Lung (tissue), 12 donors: ENCODE measurements around the gene SNU13. TPM values are rescaled to one million over a fixed set of nuclear protein-coding genes. Genes with fewer than 3 reads are reported as not detected.
"Not testable (repeated sequence)": the region's sequence is repeated elsewhere in the genome, so short reads cannot be mapped to it uniquely, and the experiment has no call there.

Source experiments
- ATAC-seq: fragments of 200-7000 bp; cut with Tn5 transposase; one replicate; pipeline ENCODE4 v1.9.1; 2020; ENCODE audit warnings: moderate number of reproducible peaks; ENCODE audit not compliant: insufficient read depth, low FRiP score
- DNase-seq, 3 donors: peaks; one replicate each; pipeline ENCODE4 v3.0.0-alpha.2; 2013 to 2017
- H3K27ac ChIP-seq, 2 donors: one replicate each; pipeline ENCODE4 v1.5.1; 2013; ENCODE audit warnings: mild to moderate bottlenecking in 2 of 2, moderate library complexity in 2 of 2, control low read depth in 1 of 2, inconsistent platforms in 1 of 2, low read depth in 1 of 2, low read length in 1 of 2
- H3K27me3 ChIP-seq, 3 donors: one replicate each; pipeline ENCODE4 v1.5.1; 2013; ENCODE audit warnings: low read length in 2 of 3; ENCODE audit not compliant: control insufficient read depth in 3 of 3, insufficient read depth in 3 of 3
- H3K36me3 ChIP-seq, 4 donors: one replicate each; pipeline ENCODE4 v1.5.1; 2013; ENCODE audit warnings: low read length in 4 of 4, mild to moderate bottlenecking in 1 of 4, moderate library complexity in 1 of 4; ENCODE audit not compliant: control insufficient read depth in 4 of 4, insufficient read depth in 4 of 4
- H3K4me1 ChIP-seq, 5 donors: one replicate each; pipeline ENCODE4 v1.5.1; 2013; ENCODE audit warnings: low read length in 5 of 5, mild to moderate bottlenecking in 2 of 5, moderate library complexity in 1 of 5; ENCODE audit not compliant: control insufficient read depth in 5 of 5, insufficient read depth in 5 of 5
- H3K4me3 ChIP-seq: one replicate; pipeline ENCODE4 v1.5.1; 2013; ENCODE audit warnings: mild to moderate bottlenecking, control low read depth, moderate library complexity
- H3K9ac ChIP-seq, 2 donors: one replicate each; pipeline ENCODE4 v1.5.1; 2013; ENCODE audit warnings: low read length in 2 of 2, control low read depth in 1 of 2; ENCODE audit not compliant: insufficient read depth in 1 of 2
- H3K9me3 ChIP-seq, 4 donors: one replicate each; pipeline ENCODE4 v1.5.1; 2013; ENCODE audit warnings: low read length in 3 of 4, mild to moderate bottlenecking in 1 of 4, moderate library complexity in 1 of 4; ENCODE audit not compliant: control insufficient read depth in 4 of 4, insufficient read depth in 3 of 4
- WGBS, 2 donors: extraction: QIAGEN DNeasy Blood & Tissue Kit; methylation state at CpG; one replicate each; pipeline ENCODE4 v1.1.7; 2013; 5-methylcytosine and 5-hydroxymethylcytosine counted together
- polyA plus RNA-seq, 2 donors: library from polyadenylated mRNA; stranded (reverse); fragments of 200-250 nt; gene quantifications; one replicate each; pipeline ENCODE4 v1.2.1, GENCODE V29; 2013
- total RNA-seq, 2 donors: library from RNA; depleted of rRNA in 1 of 2; stranded (reverse); fragments of >200 nt in 1 of 2; gene quantifications; one replicate each; pipeline ENCODE4 v1.2.1, GENCODE V29; 2014 to 2021
- TF ChIP-seq, protein P1 (sequence below): IDR thresholded peaks from 2 replicates; pipeline ENCODE4 v1.5.1; 2012; ENCODE audit warnings: mild to moderate bottlenecking; ENCODE audit errors: control extremely low read depth, extremely low read depth
- donor health status: control.
- donor health status: control.
- donor health status: Bipolar disorder and iron deficiency.
- donor health status: healthy.
- donor health status: DM: yes; HTN: yes; CAD: no.

Gene SNU13
- total and polyA plus RNA-seq, 4 donors = 67.7 to 206 (median 135) TPM

DNA sequence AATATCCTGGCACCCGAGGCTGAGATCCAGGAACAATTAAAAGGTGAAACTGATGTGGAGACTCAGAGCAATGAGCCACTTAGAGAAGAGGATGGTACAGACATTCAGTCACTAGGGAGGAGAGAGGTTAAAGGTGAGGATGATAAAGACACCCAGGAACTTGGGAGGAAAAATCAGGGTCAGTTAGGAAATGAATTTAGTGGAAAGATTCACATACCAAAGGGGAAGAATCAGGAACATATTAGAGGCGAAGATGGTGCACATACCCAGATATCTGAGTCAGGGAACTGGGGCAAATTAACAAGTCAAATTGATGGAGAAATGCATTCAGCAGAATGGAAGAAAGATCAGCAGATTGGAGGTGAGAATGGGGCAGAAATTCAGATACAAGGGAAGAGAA is 6.5 kb upstream of the SNU13 start:
- peaks cover 0 to 11% (median 4%) of the 10 kb centered on the region in 5 donors for H3K4me1 ChIP-seq
- 84 to 91% methylated on average over 2 of the region's 2 CpGs for WGBS, 2 donors
- ATAC-seq = no peak
- H3K9me3 ChIP-seq = no peaks in the 10 kb centered on the region
- no peak overlapping the region for H3K4me3 ChIP-seq
- no peak overlapping the region for H3K9ac ChIP-seq
- H3K27ac ChIP-seq = no peak overlapping the region
- no peaks in the 10 kb centered on the region for H3K27me3 ChIP-seq
- no peak for DNase-seq
- TF ChIP-seq, protein P1, sequence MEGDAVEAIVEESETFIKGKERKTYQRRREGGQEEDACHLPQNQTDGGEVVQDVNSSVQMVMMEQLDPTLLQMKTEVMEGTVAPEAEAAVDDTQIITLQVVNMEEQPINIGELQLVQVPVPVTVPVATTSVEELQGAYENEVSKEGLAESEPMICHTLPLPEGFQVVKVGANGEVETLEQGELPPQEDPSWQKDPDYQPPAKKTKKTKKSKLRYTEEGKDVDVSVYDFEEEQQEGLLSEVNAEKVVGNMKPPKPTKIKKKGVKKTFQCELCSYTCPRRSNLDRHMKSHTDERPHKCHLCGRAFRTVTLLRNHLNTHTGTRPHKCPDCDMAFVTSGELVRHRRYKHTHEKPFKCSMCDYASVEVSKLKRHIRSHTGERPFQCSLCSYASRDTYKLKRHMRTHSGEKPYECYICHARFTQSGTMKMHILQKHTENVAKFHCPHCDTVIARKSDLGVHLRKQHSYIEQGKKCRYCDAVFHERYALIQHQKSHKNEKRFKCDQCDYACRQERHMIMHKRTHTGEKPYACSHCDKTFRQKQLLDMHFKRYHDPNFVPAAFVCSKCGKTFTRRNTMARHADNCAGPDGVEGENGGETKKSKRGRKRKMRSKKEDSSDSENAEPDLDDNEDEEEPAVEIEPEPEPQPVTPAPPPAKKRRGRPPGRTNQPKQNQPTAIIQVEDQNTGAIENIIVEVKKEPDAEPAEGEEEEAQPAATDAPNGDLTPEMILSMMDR = no peak
- peaks cover 0 to 5% (median 0%) of the 10 kb centered on the region in 4 donors for H3K36me3 ChIP-seq

DNA sequence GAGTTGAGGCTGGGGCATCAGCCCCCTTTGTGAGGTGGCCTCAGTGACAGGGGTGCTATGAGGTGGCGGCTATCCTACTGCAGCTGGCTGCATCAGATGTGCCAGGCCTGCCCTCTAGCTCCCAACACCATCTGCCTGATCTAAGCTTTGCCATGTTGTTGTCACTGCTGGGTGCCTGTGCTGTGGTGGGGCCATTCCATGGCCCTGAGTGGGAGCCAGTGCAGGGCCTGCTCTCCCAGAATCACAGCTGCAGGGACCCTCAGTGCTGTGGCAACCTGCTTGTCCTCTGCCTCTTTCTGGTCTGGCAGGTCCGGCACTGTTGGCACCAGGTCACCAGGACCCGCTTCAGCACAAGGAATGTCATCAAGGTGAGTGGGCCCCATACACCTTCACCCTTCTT is 1.8 kb upstream of the SNU13 start:
- DNase-seq (no peak), ATAC-seq (no peak)
- no peak overlapping the region for H3K9ac ChIP-seq
- H3K9me3 ChIP-seq = no peaks in the 10 kb centered on the region
- H3K4me3 ChIP-seq = no peak overlapping the region
- H3K27ac ChIP-seq = no peak overlapping the region
- peaks cover 0 to 5% (median 0%) of the 10 kb centered on the region in 4 donors for H3K36me3 ChIP-seq
- WGBS, 2 donors = 94 to 97% methylated on average over 3 of the region's 3 CpGs
- TF ChIP-seq, protein P1 = no peak
- H3K27me3 ChIP-seq = no peaks in the 10 kb centered on the region
- peaks cover 0 to 8% (median 4%) of the 10 kb centered on the region in 5 donors for H3K4me1 ChIP-seq

DNA sequence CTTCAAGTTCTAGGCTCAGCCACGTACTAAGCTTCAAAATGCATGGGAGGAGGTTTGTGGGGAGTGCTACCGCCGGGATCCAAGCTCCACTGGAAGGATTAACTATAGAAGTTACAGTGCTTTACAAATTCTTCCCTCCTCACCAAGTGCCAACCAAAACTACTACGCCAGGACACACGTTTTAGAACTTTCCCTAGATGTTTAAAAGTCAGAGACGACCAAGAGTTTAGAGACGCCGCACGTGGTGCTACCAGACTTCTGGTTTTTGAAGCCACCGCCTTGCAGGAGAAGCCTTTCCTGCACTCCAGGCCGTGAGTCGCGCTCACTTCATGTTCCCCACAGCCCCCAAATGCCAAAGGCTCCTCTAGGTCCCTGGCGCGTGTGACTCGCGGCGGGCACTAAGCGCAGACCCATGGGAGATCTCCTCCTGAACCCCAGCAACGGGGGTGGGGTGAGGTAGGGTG is 734 bp downstream of the SNU13 start:
- peaks cover 0 to 8% (median 4%) of the 10 kb centered on the region in 5 donors for H3K4me1 ChIP-seq
- DNase-seq (peak; percentile 33 to 47 (median 46)), ATAC-seq (peak; percentile 29)
- H3K4me3 ChIP-seq = peak overlapping the region; percentile 70
- H3K9me3 ChIP-seq = no peaks in the 10 kb centered on the region
- H3K27ac ChIP-seq = peak overlapping the region; percentile 93 to 95
- H3K9ac ChIP-seq = peak overlapping the region; percentile 77 to 85
- no peaks in the 10 kb centered on the region for H3K27me3 ChIP-seq
- H3K36me3 ChIP-seq = no peaks in the 10 kb centered on the region
- TF ChIP-seq, protein P1 = no peak
- 1% methylated on average over 20 of the region's 20 CpGs for WGBS, 2 donors

DNA sequence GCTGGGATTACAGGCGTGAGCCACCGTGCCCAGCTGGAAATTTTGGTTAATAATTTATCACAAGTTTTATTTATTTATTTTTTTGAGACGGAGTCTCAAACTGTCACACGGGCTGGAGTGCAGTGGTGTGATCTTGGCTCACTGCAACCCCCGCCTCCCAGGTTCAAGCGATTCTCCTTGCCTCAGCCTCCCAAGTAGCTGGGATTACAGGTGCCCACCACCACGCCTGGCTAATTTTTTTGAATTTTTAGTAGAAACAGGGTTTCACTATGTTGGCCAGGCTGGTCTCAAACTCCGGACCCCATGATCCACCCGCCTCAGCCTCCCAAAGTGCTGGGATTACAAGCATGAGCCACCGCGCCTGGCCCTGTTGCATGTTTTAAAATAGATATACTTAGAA is 1.8 kb downstream of the SNU13 start:
- WGBS, 2 donors = 93 to 95% methylated on average over 11 of the region's 11 CpGs
- H3K4me1 ChIP-seq, ATAC-seq, H3K27ac ChIP-seq, H3K9ac ChIP-seq, H3K9me3 ChIP-seq, H3K4me3 ChIP-seq, DNase-seq, H3K36me3 ChIP-seq, H3K27me3 ChIP-seq: not testable (repeated sequence)
